IPS-11a (cell line): Measurements from ENCODE around the gene ATCAY.
A peak's percentile ranks its signal among the peaks of the same experiment; 100 is the strongest.

ENCODE experiments used
- H3K4me3 ChIP-seq: one replicate; pipeline ENCODE4 v1.5.1; 2013; ENCODE audit warnings: low read depth, low read length, control low read depth

The ATCAY gene

DNA sequence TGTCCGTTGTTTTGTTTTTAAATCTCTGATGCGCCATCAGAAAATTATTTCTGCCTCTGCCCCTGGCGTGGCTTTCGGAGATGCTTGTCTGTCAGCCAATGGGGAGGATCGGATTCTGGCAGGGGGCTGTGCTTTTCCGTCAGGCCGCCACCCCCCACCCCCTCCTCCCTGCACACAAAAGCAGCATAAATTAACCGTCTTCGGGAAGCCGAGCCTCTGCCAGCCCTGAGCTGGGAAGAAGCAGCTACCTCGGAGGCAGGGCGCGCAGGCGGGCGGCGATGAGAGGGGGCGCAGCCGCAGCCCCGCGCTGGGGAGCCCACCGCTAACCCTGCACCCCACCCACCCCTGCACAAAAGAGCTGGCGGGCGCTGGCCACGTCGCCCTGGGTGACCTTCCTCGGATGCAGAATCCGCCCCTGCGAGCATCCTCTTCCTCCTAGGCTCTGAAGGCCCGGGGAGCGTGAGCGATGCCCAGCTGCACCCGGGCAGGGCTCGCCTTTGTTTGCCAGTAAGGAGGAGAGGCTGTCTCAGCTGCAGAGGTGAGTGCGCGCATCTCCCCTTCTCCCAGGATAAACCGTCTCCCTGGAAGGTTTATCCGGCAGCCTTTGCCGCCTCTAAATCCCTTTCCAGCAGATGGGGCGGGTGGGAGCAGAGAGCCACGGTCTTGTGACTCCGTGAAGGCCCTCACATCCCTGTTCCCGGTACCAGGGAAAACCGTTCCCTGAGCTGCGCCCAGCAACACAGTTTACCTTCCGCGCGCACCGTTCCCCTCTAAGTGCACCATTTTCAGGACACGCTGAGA, at the start of gene ATCAY:
ATCAY (plus strand) TSS at position 215 of the 801 bp plus-strand sequence. CDS start 5,083 bp downstream, outside the sequence.
- peak within 1 kb of the TSS; percentile 36 for H3K4me3 ChIP-seq

- no peak overlapping the region for H3K4me3 ChIP-seq
Observed at GRCh38 chr19:3831601-3832000, 48.9 kb upstream of the ATCAY start.

DNA sequence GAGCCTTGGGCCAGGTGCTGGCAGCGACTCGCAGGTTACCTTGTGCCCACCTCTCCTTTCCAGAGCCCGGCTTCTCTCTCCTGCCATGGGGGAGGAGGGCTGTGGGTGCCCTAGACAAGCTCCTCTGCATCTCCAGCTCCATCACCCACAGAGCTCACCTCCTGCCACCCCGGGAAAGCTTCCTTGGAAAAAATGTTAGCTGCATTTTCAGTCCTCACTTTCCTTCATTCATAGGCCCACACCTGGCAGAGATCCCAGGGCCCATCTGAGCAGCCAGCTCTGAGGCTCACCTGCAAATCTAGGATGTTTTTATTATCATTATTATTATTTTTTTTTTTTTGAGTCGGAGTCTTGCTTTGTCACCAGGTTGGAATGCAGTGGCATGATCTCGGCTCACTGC, 48.5 kb upstream of the ATCAY start:
- H3K4me3 ChIP-seq = no peak overlapping the region

- no peak overlapping the region for H3K4me3 ChIP-seq
Observed at GRCh38 chr19:3833578-3834348, 46.7 kb upstream of the ATCAY start.

- H3K4me3 ChIP-seq = no peak overlapping the region
Observed at GRCh38 chr19:3834349-3835054, 46.0 kb upstream of the ATCAY start.

DNA sequence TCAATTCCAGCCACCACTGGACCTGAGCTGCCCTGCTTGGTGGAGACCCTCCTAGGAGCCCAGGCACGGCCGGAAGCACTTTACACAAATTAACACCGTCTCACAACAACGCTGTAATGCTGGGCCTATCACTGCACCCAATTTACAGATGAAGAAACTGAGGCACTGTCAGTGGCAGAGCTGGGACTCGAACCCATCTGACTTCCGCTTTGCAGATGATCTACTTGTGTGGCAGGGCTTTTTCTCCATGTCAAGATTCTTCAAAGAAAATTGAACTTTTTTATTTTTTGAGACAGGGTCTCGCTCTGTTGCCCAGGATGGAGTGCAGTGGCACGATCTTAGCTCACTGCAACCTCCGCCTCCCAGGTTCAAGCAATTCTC, 45.4 kb upstream of the ATCAY start:
- H3K4me3 ChIP-seq = no peak overlapping the region

DNA sequence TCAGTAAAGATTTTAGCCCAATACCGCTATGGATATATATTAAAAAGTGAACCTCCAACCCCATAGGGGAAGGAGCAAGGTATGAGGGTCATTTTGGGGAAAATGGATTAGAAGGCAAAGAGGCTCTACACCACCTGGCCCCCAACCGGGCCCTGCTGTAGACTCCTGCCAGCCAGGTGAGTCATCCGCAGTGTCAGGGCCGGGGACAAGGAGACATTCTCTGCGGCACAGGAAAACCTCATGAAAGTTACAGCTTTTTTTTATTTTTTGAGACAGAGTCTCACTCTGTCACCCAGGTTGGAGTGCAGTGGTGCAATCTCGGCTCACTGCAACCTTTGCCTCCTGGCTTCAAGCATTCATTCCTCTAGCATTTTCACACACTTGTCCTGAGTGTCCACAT, 43.6 kb upstream of the ATCAY start:
- H3K4me3 ChIP-seq = no peak overlapping the region

DNA sequence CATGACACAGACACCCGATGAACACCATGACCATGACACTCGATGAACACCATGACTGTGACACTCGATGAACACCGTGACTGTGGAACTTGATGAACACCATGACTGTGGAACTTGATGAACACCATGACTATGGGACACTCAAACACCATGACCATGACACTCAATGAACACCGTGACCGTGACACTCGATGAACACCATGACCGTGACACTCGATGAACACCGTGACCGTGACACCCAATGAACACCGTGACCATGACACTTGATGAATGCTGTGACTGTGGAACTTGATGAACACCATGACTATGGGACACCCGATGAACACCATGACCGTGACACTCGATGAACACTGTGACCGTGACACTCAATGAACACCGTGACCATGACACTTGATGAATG, 43.2 kb upstream of the ATCAY start:
- no peak overlapping the region for H3K4me3 ChIP-seq

DNA sequence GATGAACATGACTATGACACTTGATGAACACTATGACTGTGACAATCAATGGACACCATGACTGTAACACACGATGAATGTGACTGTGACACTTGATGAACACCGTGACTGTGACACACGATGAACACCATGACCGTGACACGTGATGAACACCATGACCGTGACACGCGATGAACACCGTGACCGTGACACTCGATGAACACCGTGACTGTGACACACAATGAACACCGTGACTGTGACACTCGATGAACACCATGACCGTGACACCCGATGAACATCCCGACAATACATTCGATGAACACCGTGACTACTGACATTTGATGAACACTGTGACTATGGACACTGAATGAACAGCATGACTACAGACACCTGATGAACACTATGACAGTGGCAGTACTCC, 42.6 kb upstream of the ATCAY start:
- H3K4me3 ChIP-seq = no peak overlapping the region

DNA sequence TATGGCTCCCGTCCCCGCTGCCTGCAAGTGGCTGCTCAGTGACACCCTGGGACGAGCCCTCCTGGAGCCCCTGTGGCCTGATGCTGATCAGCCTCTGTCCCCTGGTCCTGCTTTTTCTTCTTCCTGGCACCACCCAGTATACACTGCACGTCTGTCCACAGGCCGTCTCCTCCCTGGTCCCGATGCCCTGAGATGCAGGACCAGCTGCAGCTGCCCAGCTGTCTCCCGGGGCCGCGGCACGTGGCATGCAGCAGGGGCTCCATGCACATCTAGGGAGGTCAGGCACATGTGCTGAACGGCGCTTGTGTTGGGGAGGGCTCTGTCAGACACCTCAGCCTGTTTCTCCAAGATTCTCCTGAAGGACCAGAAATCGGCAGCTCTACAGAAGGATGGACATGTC, 41.8 kb upstream of the ATCAY start:
- no peak overlapping the region for H3K4me3 ChIP-seq

- no peak overlapping the region for H3K4me3 ChIP-seq
Observed at GRCh38 chr19:3839941-3840340, 40.5 kb upstream of the ATCAY start.

- H3K4me3 ChIP-seq = no peak overlapping the region
Observed at GRCh38 chr19:3840804-3841203, 39.7 kb upstream of the ATCAY start.

DNA sequence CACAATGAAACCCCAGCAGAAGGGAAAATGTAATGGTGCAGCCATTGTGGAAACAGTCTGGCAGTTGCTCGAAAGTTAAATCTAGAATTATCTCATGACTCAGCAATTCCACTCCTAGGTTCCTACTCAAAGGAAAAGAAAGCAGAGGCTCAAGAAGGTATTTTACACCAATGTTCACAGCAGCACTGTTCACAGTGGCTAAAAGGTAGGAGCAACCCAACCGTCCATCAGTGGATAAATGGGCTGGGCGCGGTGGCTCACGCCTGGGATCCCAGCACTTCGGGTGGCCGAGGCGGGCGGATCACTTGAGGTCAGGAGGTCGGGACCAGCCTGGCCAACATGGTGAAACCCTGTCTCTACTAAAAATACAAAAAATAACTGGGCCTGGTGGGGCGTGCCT, 37.5 kb upstream of the ATCAY start:
- H3K4me3 ChIP-seq = no peak overlapping the region

GRCh38 chr19:3844596-3844995, 35.9 kb upstream of the ATCAY start:
- H3K4me3 ChIP-seq = no peak overlapping the region

- H3K4me3 ChIP-seq = no peak overlapping the region
Observed at GRCh38 chr19:3849092-3849491, 31.4 kb upstream of the ATCAY start.

- H3K4me3 ChIP-seq = no peak overlapping the region
Observed at GRCh38 chr19:3849787-3850186, 30.7 kb upstream of the ATCAY start.

DNA sequence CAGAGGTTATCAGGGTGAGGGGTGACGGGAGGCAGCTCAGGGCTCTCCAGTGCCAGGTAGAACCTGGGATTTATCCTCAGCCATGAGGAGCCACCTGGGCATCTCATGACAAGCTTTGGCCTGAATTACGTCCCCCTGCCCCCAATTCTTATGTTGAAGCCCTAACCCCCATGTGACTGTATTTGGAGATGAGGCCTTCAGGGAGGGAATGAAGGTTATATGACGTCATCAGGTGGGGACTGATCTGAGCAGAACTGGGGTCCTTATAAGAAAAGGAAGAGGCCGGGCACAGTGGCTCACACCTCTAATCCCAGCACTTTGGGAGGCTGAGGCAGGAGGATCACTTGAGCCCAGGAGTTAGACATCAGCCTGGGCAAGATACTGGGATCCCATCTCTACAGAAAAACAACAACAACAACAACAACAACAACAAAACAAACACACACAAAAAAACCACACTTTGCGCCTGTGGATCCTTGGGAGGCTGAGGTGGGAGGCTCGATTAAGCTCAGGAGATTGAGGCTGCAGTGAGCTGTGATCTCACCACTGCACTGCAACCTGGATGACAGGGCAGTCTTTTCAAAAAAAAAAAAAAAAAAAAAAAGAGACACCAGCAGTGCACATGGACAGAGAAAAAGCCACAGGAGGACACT, 30.0 kb upstream of the ATCAY start:
- H3K4me3 ChIP-seq = no peak overlapping the region

- no peak overlapping the region for H3K4me3 ChIP-seq
Observed at GRCh38 chr19:3851254-3852176, 29.0 kb upstream of the ATCAY start.

DNA sequence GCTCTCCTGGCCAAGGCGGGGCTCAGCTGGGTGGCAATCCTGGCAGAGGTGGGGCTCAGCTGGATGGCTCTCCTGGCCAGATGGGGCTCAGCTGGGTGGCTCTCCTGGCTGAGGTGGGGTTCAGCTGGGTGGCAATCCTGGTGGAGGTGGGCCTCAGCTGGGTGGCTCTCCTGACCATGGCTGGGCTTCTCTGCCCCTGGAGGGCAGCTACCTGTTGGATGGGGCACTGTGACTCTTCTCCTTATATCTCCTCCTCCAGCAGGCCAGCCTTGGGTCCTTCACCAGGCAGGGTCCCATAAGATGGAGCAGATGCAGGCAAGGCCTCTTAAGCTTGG, 28.3 kb upstream of the ATCAY start:
- no peak overlapping the region for H3K4me3 ChIP-seq

- no peak overlapping the region for H3K4me3 ChIP-seq
Observed at GRCh38 chr19:3852614-3853254, 27.8 kb upstream of the ATCAY start.
